Heart right ventricle (tissue), 16 donors: ENCODE measurements around the gene PHC3. TPM values are rescaled to one million over a fixed set of nuclear protein-coding genes. Genes with fewer than 3 reads are reported as not detected.

ENCODE experiments used
- ATAC-seq, 8 donors: fragments of 200-7000 bp; cut with Tn5 transposase; one replicate each; pipeline ENCODE4 v1.9.1; 2020; ENCODE audit warnings: mild to moderate bottlenecking in 8 of 8, moderate library complexity in 8 of 8, moderate number of reproducible peaks in 1 of 8
- DNase-seq, 2 donors: peaks; one replicate each; pipeline ENCODE4 v3.0.0-alpha.2; 2020
- H3K27ac ChIP-seq, 10 donors: fragments of 200-600 bp; sonication (generic) in 2 of 10; one replicate each; pipeline versions ENCODE4 v1.5.0 to v1.8.0; 2020 to 2022; ENCODE audit warnings: mild to moderate bottlenecking in 3 of 10
- H3K27me3 ChIP-seq, 7 donors: fragments of 200-600 bp; one replicate each; pipeline ENCODE4 v1.8.0; 2021 to 2022; ENCODE audit warnings: mild to moderate bottlenecking in 2 of 7
- H3K36me3 ChIP-seq, 9 donors: fragments of 200-600 bp; sonication (generic) in 1 of 9; one replicate each; pipeline versions ENCODE4 v1.5.0 to v1.8.0; 2020 to 2022; ENCODE audit warnings: mild to moderate bottlenecking in 2 of 9
- H3K4me1 ChIP-seq, 9 donors: fragments of 200-600 bp; sonication (generic) in 1 of 9; one replicate each; pipeline versions ENCODE4 v1.5.0 to v1.8.0; 2020 to 2022; ENCODE audit warnings: mild to moderate bottlenecking in 4 of 9
- H3K4me3 ChIP-seq, 10 donors: fragments of 200-600 bp; sonication (generic) in 2 of 10; one replicate each; pipeline versions ENCODE4 v1.5.0 to v1.8.0; 2020 to 2022; ENCODE audit warnings: mild to moderate bottlenecking in 7 of 10, moderate library complexity in 2 of 10
- H3K9me3 ChIP-seq, 11 donors: fragments of 200-600 bp in 10 of 11; sonication (generic) in 2 of 11; one replicate each; pipeline versions ENCODE4 v1.5.0 to v1.8.0; 2013 to 2022; ENCODE audit warnings: mild to moderate bottlenecking in 2 of 11, control low read depth in 1 of 11, moderate library complexity in 1 of 11
- WGBS, 2 donors: extraction: QIAGEN DNeasy Blood & Tissue Kit; methylation state at CpG; one replicate each; pipeline ENCODE4 v1.1.7; 2013; ENCODE audit warnings: inconsistent platforms in 1 of 2; 5-methylcytosine and 5-hydroxymethylcytosine counted together
- intact Hi-C, 10 donors: fragments of 100-400 bp; cut with DNase I; formaldehyde crosslinking; loops; one replicate each; pipeline versions ENCODE4 v1.11.1 to v1.14.2; 2022
- polyA plus RNA-seq, 2 donors: library from polyadenylated mRNA; stranded (reverse); fragments of 200-250 nt; gene quantifications; one replicate each; pipeline ENCODE4 v1.2.3, GENCODE V29; 2013
- total RNA-seq, 10 donors: library from RNA; stranded (reverse); fragmentation: NEBNext Ultra II Directional in 3 of 10; extraction: Animal tissue kit (Norgen Biotek cat#: 25700) in 3 of 10; gene quantifications; one replicate each; pipeline versions ENCODE4 v1.2.1 to v1.2.4, GENCODE V29; 2021 to 2023
- TF ChIP-seq, protein P1 (sequence below), 9 donors: fragments of 200-600 bp; sonication (generic) in 2 of 9; IDR thresholded peaks; one replicate each; pipeline versions ENCODE4 v1.5.0 to v1.8.0; 2021 to 2022; ENCODE audit warnings: antibody characterized with exemption in 9 of 9, mild to moderate bottlenecking in 5 of 9, moderate library complexity in 1 of 9
- donor health status: Arrhythmogenic right ventricular cardiomyopathy.
- donor health status: ischemic (EF 13 %, LVEDD 7.1; RV severe dilation, severe dysfunction).
- donor health status: healthy with polysubstance abuse.
- donor health status: DM: no; HTN: yes; CAD: no.
- donor health status: DM: no; HTN: no; CAD: no.
- donor health status: ischemic (EF 25% LVEDD 6.9; RV normal size, moderate dysfunction).
- donor health status: ischemic (EF 25% LVEDD 5.7; RV mildly dilated, moderate dysfunction).
- donor health status: healthy.
- donor health status: DM: yes; HTN: yes; CAD: no.
- donor health status: Ischemic cardiomyopathy.
- donor health status: ischemic (EF 35%, LVEDD 5.7; RV mildly dilated, moderate dysfunction).
- donor health status: nonischemic (EF 11% LVEDD 7.7; RV severe dilation, severe dysfunction).
- donor health status: DM: yes; HTN: yes; CAD: no.
- donor health status: PGD.
- donor health status: ischemic (EF 29% LVEDD 5.4; RV normal size, mild dysfunction).
- donor health status: nonischemic (EF 23%, LVEDD 6.1; RV moderate dilation, normal function).

Gene PHC3
- total and polyA plus RNA-seq, 12 donors: 2.4 to 70.8 (median 55.3) TPM

DNA sequence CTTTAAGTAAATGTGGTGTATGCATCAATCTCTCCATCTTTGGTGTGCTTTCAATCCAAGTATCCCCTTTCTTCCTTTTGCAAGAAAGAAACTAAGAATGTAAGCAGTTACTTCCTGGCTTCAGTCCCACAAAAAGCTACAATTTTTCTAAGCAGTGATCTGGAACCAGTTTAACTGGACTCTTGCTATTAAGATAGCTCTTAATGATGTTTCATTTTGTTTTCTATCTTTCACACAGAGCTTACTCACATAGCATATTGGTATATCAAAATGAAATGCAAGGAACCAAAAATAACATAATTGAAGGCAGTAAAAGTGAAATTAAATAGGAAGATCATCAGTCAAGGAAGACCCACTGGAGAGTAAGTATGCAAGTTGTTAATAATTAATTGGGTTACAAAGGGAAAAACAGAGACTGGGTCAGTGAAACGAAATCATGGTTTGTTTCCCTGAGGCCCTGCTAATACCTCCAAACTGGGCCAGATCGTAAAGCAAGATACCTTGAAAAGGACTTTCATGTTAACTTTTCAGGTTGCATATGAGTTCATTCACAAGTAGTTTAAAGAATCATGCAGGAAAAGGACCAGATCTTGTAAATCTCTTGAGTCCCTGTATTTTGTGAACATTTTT, 101.9 kb downstream of the PHC3 start:
- peaks cover 0 to 31% (median 4%) of the 10 kb centered on the region in 9 donors for H3K36me3 ChIP-seq
- H3K27ac ChIP-seq: no peak overlapping the region
- intact Hi-C loops: no loop called here
- ATAC-seq (no peak), DNase-seq (no peak)
- H3K4me1 ChIP-seq: peaks cover 0 to 9% (median 0%) of the 10 kb centered on the region in 9 donors
- TF ChIP-seq, protein P1, sequence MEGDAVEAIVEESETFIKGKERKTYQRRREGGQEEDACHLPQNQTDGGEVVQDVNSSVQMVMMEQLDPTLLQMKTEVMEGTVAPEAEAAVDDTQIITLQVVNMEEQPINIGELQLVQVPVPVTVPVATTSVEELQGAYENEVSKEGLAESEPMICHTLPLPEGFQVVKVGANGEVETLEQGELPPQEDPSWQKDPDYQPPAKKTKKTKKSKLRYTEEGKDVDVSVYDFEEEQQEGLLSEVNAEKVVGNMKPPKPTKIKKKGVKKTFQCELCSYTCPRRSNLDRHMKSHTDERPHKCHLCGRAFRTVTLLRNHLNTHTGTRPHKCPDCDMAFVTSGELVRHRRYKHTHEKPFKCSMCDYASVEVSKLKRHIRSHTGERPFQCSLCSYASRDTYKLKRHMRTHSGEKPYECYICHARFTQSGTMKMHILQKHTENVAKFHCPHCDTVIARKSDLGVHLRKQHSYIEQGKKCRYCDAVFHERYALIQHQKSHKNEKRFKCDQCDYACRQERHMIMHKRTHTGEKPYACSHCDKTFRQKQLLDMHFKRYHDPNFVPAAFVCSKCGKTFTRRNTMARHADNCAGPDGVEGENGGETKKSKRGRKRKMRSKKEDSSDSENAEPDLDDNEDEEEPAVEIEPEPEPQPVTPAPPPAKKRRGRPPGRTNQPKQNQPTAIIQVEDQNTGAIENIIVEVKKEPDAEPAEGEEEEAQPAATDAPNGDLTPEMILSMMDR (IDR thresholded peaks at IDR 0.05): no peak
- no peaks in the 10 kb centered on the region for H3K27me3 ChIP-seq
- no peak overlapping the region for H3K4me3 ChIP-seq
- no peaks in the 10 kb centered on the region for H3K9me3 ChIP-seq
- 86 to 96% methylated on average over 2 of the region's 2 CpGs for WGBS, 2 donors

DNA sequence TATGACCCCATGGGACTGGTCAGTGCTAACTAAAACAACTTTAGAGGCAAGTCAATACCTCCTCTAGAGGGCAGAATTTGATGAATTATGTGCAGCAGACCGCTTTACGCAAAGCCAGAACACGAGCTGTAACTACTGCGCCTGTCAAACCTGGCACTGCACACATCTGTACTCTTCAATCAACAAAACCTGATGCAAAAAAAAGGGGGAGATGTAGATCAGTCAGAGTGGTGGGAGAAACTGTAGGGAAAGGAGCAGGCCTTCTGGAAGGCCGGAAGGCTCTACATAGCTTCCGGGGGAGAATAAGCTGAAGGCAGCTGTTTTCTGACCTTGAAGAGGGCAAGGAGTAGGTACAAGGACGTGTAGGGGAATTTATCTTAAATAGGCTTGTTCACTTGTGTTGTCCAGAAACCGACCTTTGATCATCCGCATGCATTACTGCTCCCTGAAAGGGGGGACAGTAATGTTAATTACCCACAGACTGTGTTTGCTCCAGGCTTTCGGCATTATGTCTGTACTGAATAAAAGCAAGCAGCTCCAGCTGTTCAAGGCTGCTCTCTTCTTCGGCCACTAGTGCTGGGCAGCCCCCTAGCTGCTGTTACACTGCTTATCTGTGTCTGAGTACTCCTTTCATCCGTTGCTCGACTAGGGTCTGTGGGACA, 102.8 kb downstream of the PHC3 start:
- peaks cover 0 to 9% (median 0%) of the 10 kb centered on the region in 9 donors for H3K4me1 ChIP-seq
- no peak for DNase-seq
- H3K4me3 ChIP-seq: no peak overlapping the region
- ATAC-seq: no peak
- H3K27ac ChIP-seq: no peak overlapping the region
- WGBS, 2 donors: 81 to 82% methylated on average over 13 of the region's 13 CpGs
- TF ChIP-seq, protein P1 (IDR thresholded peaks at IDR 0.05): no peak
- intact Hi-C loops: no loop called here
- H3K27me3 ChIP-seq: no peaks in the 10 kb centered on the region
- H3K9me3 ChIP-seq: no peaks in the 10 kb centered on the region
- peaks cover 0 to 22% (median 0%) of the 10 kb centered on the region in 9 donors for H3K36me3 ChIP-seq

DNA sequence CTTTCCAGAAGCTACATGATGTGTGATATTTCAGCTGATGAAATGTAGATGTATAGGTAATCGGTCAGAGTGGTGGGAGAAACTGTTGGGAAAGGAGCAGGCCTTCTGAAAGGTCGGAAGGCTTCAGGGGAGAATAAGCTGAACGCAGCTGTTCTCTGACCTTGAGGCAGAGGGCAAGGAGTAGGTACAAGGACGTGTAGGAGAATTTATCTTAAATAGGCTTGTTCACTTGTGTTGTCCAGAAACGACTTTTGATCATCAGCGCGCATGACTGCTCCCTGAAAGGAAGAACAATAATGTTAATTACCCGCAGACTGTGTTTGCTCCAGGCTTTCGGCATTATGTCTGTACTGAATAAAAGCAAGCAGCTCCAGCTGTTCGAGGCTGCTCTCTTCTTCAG, 104.2 kb downstream of the PHC3 start:
- TF ChIP-seq, protein P1 (IDR thresholded peaks at IDR 0.05): no peak
- Histone ChIP-seq H3K4me1 (peaks cover 0 to 4% (median 0%) of the 10 kb centered on the region in 9 donors), H3K36me3 (peaks cover 0 to 9% (median 0%) of the 10 kb centered on the region in 9 donors)

DNA sequence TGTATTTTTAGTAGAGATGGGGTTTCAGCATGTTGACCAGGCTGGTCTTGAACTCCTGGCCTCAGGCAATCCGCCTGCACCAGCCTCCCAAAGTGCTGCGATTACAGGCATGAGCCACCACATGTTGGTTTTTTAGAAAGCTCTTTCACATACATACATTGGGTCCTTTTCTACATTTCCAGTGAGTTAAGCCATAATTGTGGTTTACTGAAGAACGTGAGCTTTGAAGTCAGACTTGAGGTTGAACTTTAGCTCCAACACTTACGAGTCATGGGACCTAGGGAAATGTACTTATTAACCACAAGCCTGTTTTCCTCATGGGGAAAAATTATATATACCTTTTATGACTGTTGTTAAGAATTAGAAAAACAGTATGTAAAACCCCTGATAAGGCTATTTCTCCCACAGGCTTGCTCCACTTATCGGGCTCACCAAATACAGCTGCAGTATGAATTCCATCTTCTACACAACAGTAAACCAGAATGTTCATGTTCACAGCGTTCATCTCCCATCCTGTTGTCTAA, 104.8 kb downstream of the PHC3 start:
- intact Hi-C loops: no loop called here
- Histone ChIP-seq H3K4me1 (peaks cover 0 to 4% (median 0%) of the 10 kb centered on the region in 9 donors), H3K4me3 (no peak overlapping the region), H3K9me3 (peaks cover 0 to under 1% (median 0%) of the 10 kb centered on the region in 11 donors), H3K27me3 (no peaks in the 10 kb centered on the region), H3K27ac (no peak overlapping the region), H3K36me3 (peaks cover 0 to 3% (median 0%) of the 10 kb centered on the region in 9 donors)
- WGBS, 2 donors: 94 to 96% methylated on average over 6 of the region's 6 CpGs
- TF ChIP-seq, protein P1 (IDR thresholded peaks at IDR 0.05): no peak
- no peak for ATAC-seq
- no peak for DNase-seq

More for the DNA sequence above, 104.2 kb downstream of the PHC3 start:
- intact Hi-C loops: no loop called here
- ATAC-seq (no peak), DNase-seq (no peak)
- 90 to 92% methylated on average over 10 of the region's 10 CpGs for whole genome bisulfite sequencing, 2 donors
- Histone ChIP-seq H3K27me3 (no peaks in the 10 kb centered on the region), H3K27ac (no peak overlapping the region), H3K9me3 (no peaks in the 10 kb centered on the region), H3K4me3 (no peak overlapping the region)
